NK-92 (cell line): Measurements from ENCODE around the gene ID1.
"Not testable (repeated sequence)": the region's sequence is repeated elsewhere in the genome, so short reads cannot be mapped to it uniquely, and the experiment has no call there.

Experiments used
- DNase-seq: peaks from one replicate; lab custom pipeline; 2025; ENCODE audit not compliant: unreplicated experiment; lab: John Stamatoyannopoulos, UW

Gene ID1

GRCh38 chr20:31632548-31633338, 27.7 kb downstream of the ID1 start:
- no peak for DNase-seq

- no peak for DNase-seq
These were observed 28.3 kb downstream of the ID1 start for GRCh38 chr20:31633339-31633914.

DNA sequence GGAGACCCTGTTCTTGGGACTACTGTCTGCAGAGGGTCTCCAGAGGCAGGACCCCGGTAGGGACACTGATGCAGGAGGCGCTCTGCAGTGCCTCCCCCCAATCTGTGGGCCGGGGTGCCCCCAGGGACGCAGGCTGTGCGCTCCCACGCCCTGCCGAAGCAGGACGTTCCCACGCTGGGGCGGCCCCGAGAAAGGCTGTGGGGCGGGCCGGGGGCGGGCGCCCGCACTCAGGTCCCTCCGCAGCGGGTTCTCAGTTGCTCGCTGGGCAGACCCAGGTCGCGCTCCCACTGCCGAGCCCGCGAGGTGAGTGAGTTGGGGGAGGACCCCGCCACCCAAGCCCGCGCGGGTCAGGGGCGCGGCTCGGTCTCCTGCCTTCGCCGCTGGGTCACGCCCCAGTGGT, 32.6 kb downstream of the ID1 start, which contains the start of gene COX4I2:
TSS of gene COX4I2 (plus strand) at position 253 of the 400 bp plus-strand sequence. CDS start 1,106 bp downstream, outside the sequence.
- DNase-seq: no peak

DNA sequence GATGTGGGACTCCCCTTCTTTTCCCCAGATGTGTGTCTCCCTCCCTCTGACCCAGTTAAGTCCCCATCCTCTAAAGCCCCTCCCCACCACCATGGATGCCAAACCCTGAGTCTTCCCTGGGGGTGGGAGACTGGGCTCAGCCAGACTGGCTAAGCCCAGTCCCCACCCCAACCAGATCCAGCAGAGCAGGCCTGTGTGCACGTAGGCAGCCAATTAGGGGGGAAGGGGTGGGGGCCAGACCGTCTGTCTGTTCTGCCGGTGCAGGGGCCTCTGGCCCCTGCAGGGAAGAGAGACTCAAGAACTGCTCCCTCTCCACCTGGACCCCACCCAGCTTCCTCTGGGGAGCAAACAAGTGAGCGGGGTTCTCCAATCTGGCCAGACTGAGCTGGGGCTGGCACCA, 33.2 kb downstream of the ID1 start:
- DNase-seq: no peak

GRCh38 chr20:31638816-31639215, 33.7 kb downstream of the ID1 start:
- no peak for DNase-seq

DNA sequence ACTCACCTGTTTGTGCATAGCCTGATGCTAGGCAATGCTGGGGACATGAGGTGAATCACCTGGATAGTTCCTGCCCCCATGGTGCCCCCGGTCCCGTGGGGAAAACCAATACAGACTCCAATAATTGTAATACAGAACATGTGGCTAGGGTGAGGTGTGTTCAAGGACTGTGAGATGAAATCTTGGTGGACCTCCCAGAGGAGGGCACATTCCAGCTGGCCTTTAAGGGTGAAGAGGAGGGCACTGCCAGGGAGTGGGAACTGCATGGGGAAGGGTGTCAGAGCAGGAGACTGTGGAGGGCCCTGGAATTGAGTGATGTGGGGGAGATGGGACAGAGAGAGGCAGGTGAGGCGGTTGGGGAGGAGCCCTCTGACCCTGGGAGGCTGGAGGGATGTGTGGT, 35.2 kb downstream of the ID1 start:
- no peak for DNase-seq

- no peak for DNase-seq
These were observed 36.3 kb downstream of the ID1 start for GRCh38 chr20:31641391-31641790.

- no peak for DNase-seq
These were observed 37.7 kb downstream of the ID1 start for GRCh38 chr20:31642837-31643236.

- no peak for DNase-seq
These were observed 38.4 kb downstream of the ID1 start for GRCh38 chr20:31643522-31643921.

DNA sequence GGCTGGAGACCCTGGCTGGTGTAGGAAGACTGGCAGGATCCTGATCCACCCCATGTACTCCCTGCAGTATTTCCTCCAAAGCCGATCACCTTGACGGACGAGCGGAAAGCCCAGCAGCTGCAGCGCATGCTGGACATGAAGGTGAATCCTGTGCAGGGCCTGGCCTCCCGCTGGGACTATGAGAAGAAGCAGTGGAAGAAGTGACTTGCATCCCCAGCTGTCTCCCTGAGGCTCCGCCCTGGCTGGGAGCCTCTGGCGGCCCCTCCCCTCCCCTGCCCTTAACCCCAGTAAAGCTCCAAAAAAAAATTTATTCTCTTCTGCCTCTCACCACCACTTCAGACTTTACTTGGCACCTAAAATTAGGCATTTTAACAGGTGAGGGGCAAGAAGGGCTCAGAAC, 39.6 kb downstream of the ID1 start:
- no peak for DNase-seq

DNA sequence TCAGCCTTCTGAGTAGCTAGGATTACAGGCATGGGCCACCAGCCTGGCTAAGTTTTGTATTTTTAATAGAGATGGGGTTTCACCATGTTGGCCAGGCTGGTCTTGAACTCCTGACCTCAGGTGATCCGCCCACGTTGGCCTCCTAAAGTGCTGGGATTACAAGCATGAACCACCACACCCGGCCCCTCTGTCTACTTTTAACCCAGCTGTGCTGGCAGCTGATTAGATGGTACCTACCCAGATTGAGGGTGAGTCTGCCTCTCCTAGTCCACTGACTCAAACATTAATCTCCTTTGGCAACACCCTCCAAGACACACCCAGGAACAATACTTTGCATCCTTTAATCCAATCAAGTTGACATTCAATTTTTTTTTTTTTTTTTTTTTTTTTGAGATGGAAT, 43.0 kb downstream of the ID1 start:
- DNase-seq: not testable (repeated sequence)

DNA sequence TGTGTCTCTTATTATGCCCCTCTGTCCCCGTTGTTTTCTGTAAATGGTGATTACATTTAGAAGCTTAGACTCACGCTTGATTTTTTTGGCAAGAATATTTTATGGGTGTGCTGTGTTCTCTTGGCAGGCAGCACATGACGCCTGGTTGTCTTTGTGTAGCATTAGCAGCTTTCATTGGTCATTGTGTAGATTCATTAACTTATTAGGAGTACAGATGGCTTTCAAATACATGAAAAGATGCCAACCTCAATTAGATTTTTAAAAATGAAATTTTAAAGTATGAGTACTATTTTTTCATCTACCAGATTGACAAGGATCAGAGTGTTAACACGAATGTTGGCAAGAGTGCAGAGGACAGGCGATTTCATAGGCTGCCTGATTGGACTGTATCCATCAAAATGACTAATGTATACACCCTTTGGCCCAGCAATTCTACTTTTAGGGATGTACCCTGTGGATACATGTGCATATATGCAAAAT, 47.9 kb downstream of the ID1 start:
- no peak for DNase-seq

GRCh38 chr20:31653561-31653960, 48.5 kb downstream of the ID1 start:
- DNase-seq: no peak

DNA sequence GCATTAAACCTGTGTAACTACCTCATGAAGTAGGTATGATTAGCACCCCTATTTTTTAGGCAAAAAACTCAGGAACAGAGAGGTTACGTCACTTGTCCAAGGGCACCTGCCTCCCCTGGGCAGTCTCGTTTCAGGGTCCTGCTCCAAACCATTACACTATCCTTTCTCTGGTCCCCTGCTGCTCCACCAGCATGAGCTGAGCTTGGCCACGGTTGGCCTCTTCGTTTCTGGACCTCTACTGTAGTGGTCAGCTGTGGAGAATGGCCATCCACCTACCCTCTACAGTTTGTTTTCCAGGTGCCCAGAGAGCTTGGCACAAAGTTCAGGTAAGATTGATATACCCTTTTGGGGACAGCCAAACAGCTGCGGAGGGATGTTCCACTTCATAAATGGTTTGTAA, 49.4 kb downstream of the ID1 start:
- DNase-seq: no peak
